Lower leg skin (tissue), 4 donors: Measurements from ENCODE around the gene XPNPEP2. TPM values are rescaled to one million over a fixed set of nuclear protein-coding genes. Genes with fewer than 3 reads are reported as not detected.

ENCODE experiments used
- DNase-seq, 2 donors: peaks; one replicate each; pipeline ENCODE4 v3.0.0-alpha.2; 2019; ENCODE audit warnings: low spot score in 2 of 2
- H3K4me3 ChIP-seq: fragments of 200-600 bp; sonication (generic); 2 replicates; pipeline ENCODE4 v1.5.1; 2017; ENCODE audit warnings: mild to moderate bottlenecking, low read depth; ENCODE audit not compliant: poor library complexity, severe bottlenecking
- CTCF ChIP-seq, 3 donors: fragments of 450-650 bp; IDR thresholded peaks; one replicate each; pipeline ENCODE4 v1.5.1; 2016; ENCODE audit warnings: antibody characterized with exemption in 3 of 3, mild to moderate bottlenecking in 3 of 3, moderate library complexity in 2 of 3
- POLR2A ChIP-seq, 2 donors: fragments of 450-650 bp; IDR thresholded peaks; one replicate each; pipeline ENCODE4 v1.6.1; 2016 to 2017; ENCODE audit warnings: antibody characterized with exemption in 2 of 2, mild to moderate bottlenecking in 1 of 2, moderate library complexity in 1 of 2
- WGBS, 2 donors: methylation state at CpG; one replicate each; pipeline ENCODE4 v1.1.5; 2018; 5-methylcytosine and 5-hydroxymethylcytosine counted together
- intact Hi-C: fragments of 100-400 bp; cut with DNase I; formaldehyde crosslinking; loops from one replicate; pipeline ENCODE4 v1.15.0; 2023; ENCODE audit warnings: low total_unique reads
- total RNA-seq, 4 donors: library from RNA; depleted of rRNA; stranded (reverse); fragments of >200 nt; gene quantifications; one replicate each; pipeline ENCODE4 v1.1.0, GENCODE V29; 2016

XPNPEP2 gene
- total RNA-seq, 4 donors from 2014 or later, result 1.3 to 5.0 (median 2.2) TPM

GRCh38 chrX:129723511-129723910 is 15.3 kb upstream of the XPNPEP2 start:
- no peak for TF ChIP-seq CTCF (IDR thresholded peaks at IDR 0.05)
- no peak for TF ChIP-seq POLR2A (IDR thresholded peaks at IDR 0.05)
- no peak for DNase-seq
- intact Hi-C loops, result loop anchor here (10.0 kb wide), 2 partner anchors 89 to 119 kb away; no protein-coding TSS in a partner anchor
- H3K4me3 ChIP-seq, result no peak overlapping the region
- WGBS, 2 donors, result 68 to 87% methylated on average over 4 of the region's 4 CpGs

- DNase-seq, result peak in 1 of 2 donors; percentile 70
- TF ChIP-seq CTCF (IDR thresholded peaks at IDR 0.05) (no peak), POLR2A (IDR thresholded peaks at IDR 0.05) (no peak)
- H3K4me3 ChIP-seq, result no peak overlapping the region
- intact Hi-C loops, result loop anchor here (10.0 kb wide), 2 partner anchors 90 to 120 kb away; no protein-coding TSS in a partner anchor
- 69 to 87% methylated on average over 4 of the region's 4 CpGs for WGBS, 2 donors
These were observed 14.0 kb upstream of the XPNPEP2 start for GRCh38 chrX:129724754-129725153.

- WGBS, 2 donors, result 39 to 43% methylated on average over 4 of the region's 4 CpGs
- TF ChIP-seq CTCF (IDR thresholded peaks at IDR 0.05), result peak in 1 of 3 donors; percentile 64
- no peak for TF ChIP-seq POLR2A (IDR thresholded peaks at IDR 0.05)
- intact Hi-C loops, result loop anchor here (10.0 kb wide), 2 partner anchors 92 to 122 kb away; no protein-coding TSS in a partner anchor
- no peak overlapping the region for H3K4me3 ChIP-seq
- peak; percentile 37 to 87 for DNase-seq
These were observed 12.3 kb upstream of the XPNPEP2 start for GRCh38 chrX:129726307-129727111.

- no peak overlapping the region for H3K4me3 ChIP-seq
- WGBS, 2 donors, result 84 to 97% methylated on average over 4 of the region's 4 CpGs
- TF ChIP-seq POLR2A (IDR thresholded peaks at IDR 0.05) (no peak), CTCF (IDR thresholded peaks at IDR 0.05) (no peak)
- peak in 1 of 2 donors; percentile 72 for DNase-seq
- intact Hi-C loops, result loop anchor here (10.0 kb wide), 2 partner anchors 93 to 123 kb away; no protein-coding TSS in a partner anchor
These were observed 10.7 kb upstream of the XPNPEP2 start for GRCh38 chrX:129728061-129728460.

- TF ChIP-seq POLR2A (IDR thresholded peaks at IDR 0.05) (no peak), CTCF (IDR thresholded peaks at IDR 0.05) (no peak)
- intact Hi-C loops, result no loop called here
- H3K4me3 ChIP-seq, result no peak overlapping the region
- WGBS, 2 donors, result 33 to 76% methylated on average over 2 of the region's 2 CpGs
- peak in 1 of 2 donors; percentile 32 for DNase-seq
These were observed 7.6 kb upstream of the XPNPEP2 start for GRCh38 chrX:129731228-129731627.
